ENCODE results near the gene TMEM247.
"Not testable (repeated sequence)": the region's sequence is repeated elsewhere in the genome, so short reads cannot be mapped to it uniquely, and the experiment has no call there.

Gene TMEM247

DNA sequence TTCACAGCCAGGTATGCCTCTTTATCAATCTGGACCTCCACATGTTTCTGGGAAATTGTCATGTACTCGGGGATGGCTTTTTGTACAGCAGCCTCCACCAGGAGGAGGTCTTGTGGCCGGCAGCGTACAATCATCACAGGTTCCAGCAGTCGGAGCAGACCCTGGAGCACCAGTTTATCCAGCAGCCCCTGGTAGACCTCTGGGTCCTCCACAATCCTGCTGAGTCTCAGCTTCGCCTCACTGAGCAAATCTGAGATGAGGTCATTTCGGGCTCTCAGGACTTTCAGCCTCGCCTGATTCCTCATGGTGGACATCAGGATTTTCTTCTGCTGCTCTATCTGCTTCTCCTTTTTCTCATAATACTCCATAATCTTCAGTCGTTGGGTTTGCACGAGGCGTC, 32.8 kb downstream of the TMEM247 start:
- no peak for DNase-seq (ENCODE audit: extremely low spot score)
- ChIA-PET POLR2A (no interaction called here), CTCF (no interaction called here)
- TF ChIP-seq BHLHE40 (IDR thresholded peaks at IDR 0.05; ENCODE audit: borderline replicate concordance) (no peak), ARNT (IDR thresholded peaks at IDR 0.05) (no peak), FOXK2 (IDR thresholded peaks at IDR 0.05) (no peak), SP1 (IDR thresholded peaks at IDR 0.05) (no peak), ZNF384 (IDR thresholded peaks at IDR 0.05) (no peak), L3MBTL2 (conservative IDR thresholded peaks at IDR 0.05) (no peak), NFRKB (IDR thresholded peaks at IDR 0.05) (no peak), SUZ12 (IDR thresholded peaks at IDR 0.05) (no peak), FOXA1 (IDR thresholded peaks at IDR 0.05) (no peak), HDGF (IDR thresholded peaks at IDR 0.05; ENCODE audit: borderline replicate concordance) (no peak), CTBP1 (IDR thresholded peaks at IDR 0.05; ENCODE audit: borderline replicate concordance) (no peak), TARDBP (IDR thresholded peaks at IDR 0.05) (no peak), FOXM1 (IDR thresholded peaks at IDR 0.05; ENCODE audit: borderline replicate concordance) (no peak), ELF4 (IDR thresholded peaks at IDR 0.05) (no peak)
- TF ChIP-seq, protein P1, sequence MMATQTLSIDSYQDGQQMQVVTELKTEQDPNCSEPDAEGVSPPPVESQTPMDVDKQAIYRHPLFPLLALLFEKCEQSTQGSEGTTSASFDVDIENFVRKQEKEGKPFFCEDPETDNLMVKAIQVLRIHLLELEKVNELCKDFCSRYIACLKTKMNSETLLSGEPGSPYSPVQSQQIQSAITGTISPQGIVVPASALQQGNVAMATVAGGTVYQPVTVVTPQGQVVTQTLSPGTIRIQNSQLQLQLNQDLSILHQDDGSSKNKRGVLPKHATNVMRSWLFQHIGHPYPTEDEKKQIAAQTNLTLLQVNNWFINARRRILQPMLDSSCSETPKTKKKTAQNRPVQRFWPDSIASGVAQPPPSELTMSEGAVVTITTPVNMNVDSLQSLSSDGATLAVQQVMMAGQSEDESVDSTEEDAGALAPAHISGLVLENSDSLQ (IDR thresholded peaks at IDR 0.05), result no peak

DNA sequence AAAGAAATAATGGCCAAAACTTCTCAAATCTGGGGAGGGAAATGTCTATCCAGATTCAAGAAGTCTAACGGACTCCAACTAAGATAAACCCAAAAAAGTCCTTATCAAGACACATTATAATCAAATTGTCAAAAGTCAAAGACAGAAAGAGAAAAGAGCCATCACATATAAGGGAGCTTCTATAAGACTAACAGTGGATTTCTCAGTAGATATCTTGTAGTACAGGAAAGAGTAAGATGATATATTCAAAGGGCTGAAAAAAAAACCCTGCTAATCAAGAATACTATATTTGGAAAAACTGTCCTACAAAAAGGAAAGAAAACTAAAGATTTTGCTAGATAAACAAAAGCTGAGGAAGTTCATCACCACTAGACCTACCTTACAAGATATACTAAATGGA, 35.4 kb downstream of the TMEM247 start:
- TF ChIP-seq FOXA1 (IDR thresholded peaks at IDR 0.05) (no peak), L3MBTL2 (conservative IDR thresholded peaks at IDR 0.05) (no peak), SP1 (IDR thresholded peaks at IDR 0.05) (no peak), CTBP1 (IDR thresholded peaks at IDR 0.05; ENCODE audit: borderline replicate concordance) (no peak), SUZ12 (IDR thresholded peaks at IDR 0.05) (no peak), HDGF (IDR thresholded peaks at IDR 0.05; ENCODE audit: borderline replicate concordance) (no peak), ELF4 (IDR thresholded peaks at IDR 0.05) (no peak), ARNT (IDR thresholded peaks at IDR 0.05) (no peak), LEF1 (IDR thresholded peaks at IDR 0.05; ENCODE audit: borderline replicate concordance) (no peak), NFRKB (IDR thresholded peaks at IDR 0.05) (no peak), FOXK2 (IDR thresholded peaks at IDR 0.05) (no peak)
- TF ChIP-seq, protein P1 (IDR thresholded peaks at IDR 0.05), result no peak
- DNase-seq (ENCODE audit: extremely low spot score), result no peak
- ChIA-PET CTCF (no interaction called here), POLR2A (no interaction called here)

DNA sequence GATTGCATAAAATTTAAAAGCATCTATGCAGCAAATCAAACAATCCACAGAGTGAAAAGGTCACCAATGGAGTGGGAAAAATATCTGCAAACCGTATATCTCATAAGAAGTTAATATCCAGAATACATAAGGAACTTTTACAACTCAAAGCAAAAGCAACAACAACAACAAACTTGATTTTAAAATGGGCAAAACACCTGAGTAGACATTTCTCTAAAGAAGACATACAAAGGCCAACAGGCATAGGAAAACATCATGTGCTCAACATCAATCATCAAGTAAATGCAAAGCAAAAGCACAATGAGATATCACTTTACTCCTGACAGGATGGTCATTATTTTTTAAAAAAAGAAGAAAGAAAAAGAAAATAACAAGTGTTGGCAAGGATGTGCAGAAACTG, 38.1 kb downstream of the TMEM247 start:
- DNase-seq (ENCODE audit: extremely low spot score), result no peak
- ChIA-PET CTCF (no interaction called here), POLR2A (no interaction called here)
- TF ChIP-seq SUZ12 (IDR thresholded peaks at IDR 0.05) (no peak), HDGF (IDR thresholded peaks at IDR 0.05; ENCODE audit: borderline replicate concordance) (no peak), FOXK2 (IDR thresholded peaks at IDR 0.05) (no peak)

DNA sequence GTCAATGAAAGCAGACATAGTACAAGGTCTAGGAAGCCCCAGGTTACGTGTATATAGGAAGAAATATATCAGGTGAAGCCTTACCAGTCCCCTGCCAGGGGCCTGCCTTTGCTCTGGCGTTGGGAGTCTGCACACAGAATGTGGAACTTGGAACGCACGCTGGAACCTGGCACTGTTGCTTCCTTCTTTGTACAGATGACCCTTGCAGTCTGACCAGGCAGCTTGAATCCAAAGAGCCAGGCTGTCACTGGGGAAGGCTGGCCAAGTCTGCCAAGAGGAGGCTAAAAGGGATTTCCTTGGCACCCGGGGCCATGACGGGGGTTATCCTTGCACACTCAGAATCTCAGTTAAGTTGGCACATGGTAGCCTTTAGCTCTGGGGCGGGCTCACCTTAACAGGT, 39.5 kb downstream of the TMEM247 start:
- TF ChIP-seq LEF1 (IDR thresholded peaks at IDR 0.05; ENCODE audit: borderline replicate concordance) (no peak), FOXM1 (IDR thresholded peaks at IDR 0.05; ENCODE audit: borderline replicate concordance) (no peak), CTBP1 (IDR thresholded peaks at IDR 0.05; ENCODE audit: borderline replicate concordance) (no peak), NFRKB (IDR thresholded peaks at IDR 0.05) (no peak), ZNF384 (IDR thresholded peaks at IDR 0.05) (no peak), FOXA1 (IDR thresholded peaks at IDR 0.05) (no peak), L3MBTL2 (conservative IDR thresholded peaks at IDR 0.05) (no peak), SP1 (IDR thresholded peaks at IDR 0.05) (no peak), SUZ12 (IDR thresholded peaks at IDR 0.05) (no peak), ARNT (IDR thresholded peaks at IDR 0.05) (no peak), TARDBP (IDR thresholded peaks at IDR 0.05) (no peak), HDGF (IDR thresholded peaks at IDR 0.05; ENCODE audit: borderline replicate concordance) (no peak)

DNA sequence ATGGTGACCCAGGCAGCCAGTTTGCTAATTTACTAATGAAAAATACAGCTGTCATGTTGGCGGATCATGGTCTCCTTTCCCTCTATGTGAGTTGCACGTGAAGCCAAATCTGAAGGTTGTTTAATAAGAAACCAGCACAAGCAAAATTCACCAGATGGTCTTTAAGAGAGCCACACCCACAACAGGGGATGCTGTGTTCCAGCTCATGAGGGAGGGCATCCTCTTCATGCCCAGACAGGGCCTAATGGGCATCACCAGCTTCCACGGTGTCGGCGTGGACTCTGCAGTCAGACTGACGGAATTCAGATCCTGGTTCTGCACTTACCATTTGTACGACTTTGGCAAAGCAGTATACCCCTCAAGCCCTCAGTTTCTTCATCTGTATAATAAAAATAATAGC, 39.9 kb downstream of the TMEM247 start:
- no peak for TF ChIP-seq SP1 (IDR thresholded peaks at IDR 0.05)
- no peak for DNase-seq (ENCODE audit: extremely low spot score)
- ChIA-PET POLR2A (no interaction called here), CTCF (interaction anchor here (0.5 kb wide), 1 partner anchor 70 kb away, joined by 3 read pairs; no protein-coding TSS in a partner anchor)

More for the DNA sequence above, 39.5 kb downstream of the TMEM247 start:
- ChIA-PET CTCF (interaction anchor here (0.5 kb wide), 1 partner anchor 70 kb away, joined by 3 read pairs; no protein-coding TSS in a partner anchor), POLR2A (no interaction called here)
- no peak for DNase-seq (ENCODE audit: extremely low spot score)

DNA sequence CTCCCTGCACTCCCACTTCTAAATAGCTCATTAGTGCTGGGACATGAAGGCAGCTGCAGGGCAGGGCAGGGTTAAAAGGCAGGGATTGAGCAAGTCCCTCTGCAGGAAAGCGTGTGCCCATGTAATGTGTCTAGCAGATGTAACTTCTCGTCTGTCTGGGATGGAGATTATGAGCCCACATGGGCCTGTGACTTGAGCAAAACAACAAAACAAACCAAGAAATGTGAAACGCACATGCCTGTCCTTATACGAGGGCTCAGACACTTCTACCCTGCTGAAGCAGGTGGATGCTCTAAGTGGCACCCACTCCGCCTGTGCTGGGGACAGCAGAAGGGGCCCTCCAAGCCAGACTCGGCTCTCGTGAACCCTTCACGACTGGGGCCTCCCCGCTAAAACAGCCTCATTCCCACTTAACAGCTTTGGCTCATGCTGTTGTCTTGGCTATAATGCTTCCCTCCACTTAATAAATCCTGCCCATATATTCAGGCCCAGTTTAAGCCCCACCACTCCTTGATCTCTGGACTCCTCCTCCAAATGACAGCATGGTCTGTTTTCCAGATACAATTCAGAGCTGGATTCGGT, 40.9 kb downstream of the TMEM247 start:
- DNase-seq (ENCODE audit: extremely low spot score), result no peak
- ChIA-PET POLR2A (no interaction called here), CTCF (no interaction called here)
- TF ChIP-seq ARNT (IDR thresholded peaks at IDR 0.05), result no peak
- TF ChIP-seq, protein P1 (IDR thresholded peaks at IDR 0.05), result no peak
- TF ChIP-seq BHLHE40 (IDR thresholded peaks at IDR 0.05; ENCODE audit: borderline replicate concordance), result no peak
- TF ChIP-seq ZNF384 (IDR thresholded peaks at IDR 0.05), result no peak

DNA sequence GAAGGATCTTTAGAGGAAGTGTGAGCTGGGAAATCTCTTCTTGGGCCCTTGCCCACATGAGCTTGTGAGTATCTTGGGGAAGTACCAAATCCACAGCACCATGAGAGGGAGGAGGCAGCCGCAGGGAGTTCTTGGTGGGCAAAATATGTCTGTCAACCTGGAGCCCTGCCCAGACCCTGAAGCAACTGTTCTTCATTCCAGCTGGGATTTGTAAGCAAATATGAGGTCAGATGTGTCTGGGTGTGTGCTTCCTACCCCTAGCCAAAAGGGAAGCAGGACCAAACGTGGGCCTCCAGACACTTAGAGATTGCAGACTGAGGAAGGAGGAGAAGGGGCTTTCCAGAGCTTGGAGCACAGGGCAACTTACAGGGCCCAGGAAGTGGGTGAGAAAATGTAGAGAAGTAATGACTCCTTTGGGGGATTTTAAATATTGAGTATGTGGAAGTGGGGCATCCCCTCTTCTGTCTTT, 41.9 kb downstream of the TMEM247 start:
- no peak for DNase-seq (ENCODE audit: extremely low spot score)
- POLR2A ChIA-PET, result no interaction called here
- TF ChIP-seq LEF1 (IDR thresholded peaks at IDR 0.05; ENCODE audit: borderline replicate concordance), result no peak
- no peak for TF ChIP-seq FOXK2 (IDR thresholded peaks at IDR 0.05)
- TF ChIP-seq HDGF (IDR thresholded peaks at IDR 0.05; ENCODE audit: borderline replicate concordance), result no peak
- no peak for TF ChIP-seq SP1 (IDR thresholded peaks at IDR 0.05)
- no peak for TF ChIP-seq FOXM1 (IDR thresholded peaks at IDR 0.05; ENCODE audit: borderline replicate concordance)
- CTCF ChIA-PET, result no interaction called here

DNA sequence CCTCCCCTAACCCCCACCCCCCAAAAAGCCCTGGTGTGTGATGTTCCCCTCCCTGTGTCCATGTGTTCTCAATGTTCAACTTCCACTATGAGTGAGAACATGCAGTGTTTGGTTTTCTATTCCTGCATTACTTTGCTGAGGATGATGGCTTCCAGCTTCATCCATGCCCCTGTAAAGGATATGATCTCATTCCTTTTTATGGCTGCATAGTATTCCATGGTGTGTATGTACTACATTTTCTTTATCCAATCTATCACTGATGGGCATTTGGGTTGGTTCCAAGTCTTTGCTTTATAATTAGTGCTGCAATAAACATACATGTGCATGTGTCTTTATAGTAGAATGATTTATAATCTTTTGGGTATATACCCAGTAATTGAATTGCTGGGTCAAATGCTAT, 43.0 kb downstream of the TMEM247 start:
- DNase-seq (ENCODE audit: extremely low spot score); CTCF ChIA-PET; POLR2A ChIA-PET: not testable (repeated sequence)
